Brain microvascular endothelial cell (primary cell): ENCODE measurements around the gene UBASH3A.

ENCODE experiments used
- DNase-seq: peaks from one replicate; pipeline ENCODE4 v3.0.0-alpha.2; 2020
- H3K27ac ChIP-seq: fragments of 250-450 bp; sonication (Bioruptor Pico); 2 replicates; pipeline ENCODE4 v1.5.1; 2020; ENCODE audit warnings: mild to moderate bottlenecking, moderate library complexity
- H3K27me3 ChIP-seq: fragments of 250-450 bp; sonication (Bioruptor Pico); replicated peaks from 2 replicates; pipeline ENCODE4 v1.5.1; 2020; ENCODE audit warnings: mild to moderate bottlenecking
- H3K36me3 ChIP-seq: fragments of 250-450 bp; sonication (Bioruptor Pico); replicated peaks from 2 replicates; pipeline ENCODE4 v1.5.1; 2020; ENCODE audit warnings: mild to moderate bottlenecking
- H3K4me3 ChIP-seq: 2 replicates; pipeline ENCODE4 v1.5.1; 2011; ENCODE audit warnings: low read depth, mild to moderate bottlenecking, control low read depth, low read length, moderate library complexity
- CTCF ChIP-seq: IDR thresholded peaks from 2 replicates; pipeline ENCODE4 v1.5.1; 2011; ENCODE audit warnings: low read depth, mild to moderate bottlenecking, moderate library complexity, low read length, control low read depth, inconsistent platforms; ENCODE audit errors: missing control alignments
- in situ Hi-C: cut with HindIII; loops from 2 replicates; pipeline ENCODE4 v1.10.0; 2017; ENCODE audit warnings: low sequenced_read_pairs, low pct_ligation_motif_present

Gene UBASH3A

GRCh38 chr21:42403611-42404231, at the start of gene UBASH3A:
Gene UBASH3A (plus strand): TSS chr21:42403902. CDS start chr21:42403946, 44 bp downstream.
- Histone ChIP-seq H3K36me3 (no peaks in the 10 kb centered on the region), H3K4me3 (no peak within 1 kb of the TSS), H3K27ac (no peak within 1 kb of the TSS), H3K27me3 (no peaks in the 10 kb centered on the region)
- in situ Hi-C loops, result no loop called here
- TF ChIP-seq CTCF, result no peak
- DNase-seq, result no peak

GRCh38 chr21:42356046-42356445, 47.7 kb upstream of the UBASH3A start:
- Histone ChIP-seq H3K36me3 (no peaks in the 10 kb centered on the region), H3K27me3 (no peaks in the 10 kb centered on the region), H3K4me3 (no peak overlapping the region), H3K27ac (no peak overlapping the region)
- in situ Hi-C loops, result no loop called here
- no peak for TF ChIP-seq CTCF
- no peak for DNase-seq

- in situ Hi-C loops, result no loop called here
- Histone ChIP-seq H3K36me3 (no peaks in the 10 kb centered on the region), H3K27me3 (no peaks in the 10 kb centered on the region), H3K4me3 (no peak overlapping the region), H3K27ac (no peak overlapping the region)
- TF ChIP-seq CTCF, result no peak
- DNase-seq, result no peak
Observed at GRCh38 chr21:42356650-42357049, 47.1 kb upstream of the UBASH3A start.

- no peak for TF ChIP-seq CTCF
- no peaks in the 10 kb centered on the region for H3K36me3 ChIP-seq
- in situ Hi-C loops, result no loop called here
- no peak for DNase-seq
- H3K4me3 ChIP-seq, result no peak overlapping the region
- no peak overlapping the region for H3K27ac ChIP-seq
- no peaks in the 10 kb centered on the region for H3K27me3 ChIP-seq
Observed at GRCh38 chr21:42357307-42357706, 46.4 kb upstream of the UBASH3A start.

GRCh38 chr21:42358261-42358660, 45.4 kb upstream of the UBASH3A start:
- no peak for DNase-seq
- Histone ChIP-seq H3K27me3 (no peaks in the 10 kb centered on the region), H3K27ac (no peak overlapping the region), H3K36me3 (no peaks in the 10 kb centered on the region), H3K4me3 (no peak overlapping the region)
- no peak for TF ChIP-seq CTCF
- in situ Hi-C loops, result no loop called here

GRCh38 chr21:42358937-42359336, 44.8 kb upstream of the UBASH3A start:
- DNase-seq, result no peak
- no peak for TF ChIP-seq CTCF
- H3K4me3 ChIP-seq, result no peak overlapping the region
- H3K36me3 ChIP-seq, result no peaks in the 10 kb centered on the region
- in situ Hi-C loops, result no loop called here
- H3K27ac ChIP-seq, result no peak overlapping the region
- H3K27me3 ChIP-seq, result no peaks in the 10 kb centered on the region
